Testis (tissue), 2 donors: ENCODE measurements around the gene GUCY1A1.

Experiments used
- POLR2A ChIP-seq: fragments of 450-650 bp; IDR thresholded peaks from one replicate; pipeline ENCODE4 v1.6.1; 2017; ENCODE audit warnings: antibody characterized with exemption, mild to moderate bottlenecking, moderate library complexity
- TF ChIP-seq, protein P1 (sequence below), 3 experiments: fragments of 450-650 bp in 2 of 3; fragments of 200-600 bp in 1 of 3; sonication (generic) in 1 of 3; IDR thresholded peaks; one replicate each; pipeline ENCODE4 v1.5.1; 2016 to 2019; ENCODE audit warnings: antibody characterized with exemption in 3 of 3, mild to moderate bottlenecking in 2 of 3, moderate library complexity in 1 of 3

DNA sequence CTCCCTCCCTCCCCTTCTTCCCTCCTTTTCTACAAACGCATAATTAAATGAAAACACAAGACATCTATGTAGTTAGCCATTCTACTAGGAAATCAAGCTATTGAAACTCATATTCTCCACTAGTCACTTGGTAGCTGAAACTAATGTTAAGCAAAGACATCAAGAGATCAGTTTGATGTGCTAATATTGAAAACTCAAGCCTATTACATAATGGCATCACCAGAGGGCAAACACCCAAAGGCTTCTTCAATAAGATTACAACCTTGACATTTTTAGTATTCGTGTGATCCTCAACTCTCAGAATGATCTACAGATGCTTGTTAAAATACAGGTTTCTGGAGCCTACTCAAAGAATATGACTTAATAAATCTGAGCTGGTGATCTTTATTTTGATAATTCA, 6.2 kb upstream of the GUCY1A1 start:
- TF ChIP-seq, protein P1, sequence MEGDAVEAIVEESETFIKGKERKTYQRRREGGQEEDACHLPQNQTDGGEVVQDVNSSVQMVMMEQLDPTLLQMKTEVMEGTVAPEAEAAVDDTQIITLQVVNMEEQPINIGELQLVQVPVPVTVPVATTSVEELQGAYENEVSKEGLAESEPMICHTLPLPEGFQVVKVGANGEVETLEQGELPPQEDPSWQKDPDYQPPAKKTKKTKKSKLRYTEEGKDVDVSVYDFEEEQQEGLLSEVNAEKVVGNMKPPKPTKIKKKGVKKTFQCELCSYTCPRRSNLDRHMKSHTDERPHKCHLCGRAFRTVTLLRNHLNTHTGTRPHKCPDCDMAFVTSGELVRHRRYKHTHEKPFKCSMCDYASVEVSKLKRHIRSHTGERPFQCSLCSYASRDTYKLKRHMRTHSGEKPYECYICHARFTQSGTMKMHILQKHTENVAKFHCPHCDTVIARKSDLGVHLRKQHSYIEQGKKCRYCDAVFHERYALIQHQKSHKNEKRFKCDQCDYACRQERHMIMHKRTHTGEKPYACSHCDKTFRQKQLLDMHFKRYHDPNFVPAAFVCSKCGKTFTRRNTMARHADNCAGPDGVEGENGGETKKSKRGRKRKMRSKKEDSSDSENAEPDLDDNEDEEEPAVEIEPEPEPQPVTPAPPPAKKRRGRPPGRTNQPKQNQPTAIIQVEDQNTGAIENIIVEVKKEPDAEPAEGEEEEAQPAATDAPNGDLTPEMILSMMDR (IDR thresholded peaks at IDR 0.05) = no peak
- TF ChIP-seq POLR2A = no peak
